GM19395 (cell line): ENCODE measurements around the gene PAAF1.

Source experiments
- ATAC-seq: cut with Tn5 transposase; IDR thresholded peaks from one replicate; pipeline ENCODE4 v1.9.1; 2021; ENCODE audit warnings: mild to moderate bottlenecking, moderate library complexity; ENCODE audit not compliant: unreplicated experiment

Gene PAAF1, protein sequence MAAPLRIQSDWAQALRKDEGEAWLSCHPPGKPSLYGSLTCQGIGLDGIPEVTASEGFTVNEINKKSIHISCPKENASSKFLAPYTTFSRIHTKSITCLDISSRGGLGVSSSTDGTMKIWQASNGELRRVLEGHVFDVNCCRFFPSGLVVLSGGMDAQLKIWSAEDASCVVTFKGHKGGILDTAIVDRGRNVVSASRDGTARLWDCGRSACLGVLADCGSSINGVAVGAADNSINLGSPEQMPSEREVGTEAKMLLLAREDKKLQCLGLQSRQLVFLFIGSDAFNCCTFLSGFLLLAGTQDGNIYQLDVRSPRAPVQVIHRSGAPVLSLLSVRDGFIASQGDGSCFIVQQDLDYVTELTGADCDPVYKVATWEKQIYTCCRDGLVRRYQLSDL

DNA sequence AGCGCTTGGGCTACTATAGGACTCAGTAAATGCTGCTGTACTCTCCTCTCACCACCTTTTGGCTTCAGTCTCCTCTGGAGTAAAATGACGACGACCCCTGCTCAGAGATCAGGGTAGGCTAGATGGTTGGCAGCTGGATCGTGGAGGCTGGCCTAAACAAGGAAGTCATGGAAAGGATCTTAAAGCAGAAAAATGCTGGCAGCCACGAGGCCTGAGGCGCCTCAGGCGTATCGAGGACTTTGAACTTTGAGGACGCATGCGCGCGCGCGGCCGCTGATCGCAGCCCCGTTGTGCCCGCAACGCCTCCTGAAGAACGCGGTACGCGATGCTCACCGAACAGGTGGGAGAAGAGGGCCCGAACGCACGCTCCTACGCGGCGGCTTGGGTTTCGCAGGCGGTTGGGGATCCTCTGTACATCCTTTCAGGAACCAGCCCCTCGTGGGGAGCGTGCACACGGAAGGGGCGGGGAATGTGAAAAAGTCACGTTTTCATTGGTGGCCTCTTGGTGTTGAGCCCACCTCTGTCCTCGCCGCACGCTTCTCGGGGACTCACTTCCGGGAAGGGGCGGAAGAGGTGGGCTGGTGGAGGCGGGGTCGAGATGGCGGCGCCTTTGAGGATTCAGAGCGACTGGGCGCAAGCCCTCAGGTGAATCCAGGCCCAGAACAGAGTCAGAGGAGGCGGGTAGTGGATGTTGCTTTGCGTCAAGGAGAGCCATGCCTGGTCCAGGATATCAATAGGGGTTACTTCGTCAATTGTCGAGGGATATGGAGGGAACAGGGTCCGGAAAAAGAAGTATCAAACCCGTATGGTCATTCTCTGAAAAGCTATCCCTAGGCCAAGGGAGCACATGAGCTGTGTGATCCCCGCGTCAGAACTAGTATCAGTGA lies at the start of gene PAAF1, which contains the start of gene COA4:
PAAF1 (plus strand) TSS at position 576 of the 887 bp plus-strand sequence; CDS start at position 599, 23 bp downstream.
COA4 (minus strand) TSS at position 423 of the 887 bp plus-strand sequence. CDS start 3,468 bp downstream, outside the sequence.
- ATAC-seq, result peak; percentile 97

DNA sequence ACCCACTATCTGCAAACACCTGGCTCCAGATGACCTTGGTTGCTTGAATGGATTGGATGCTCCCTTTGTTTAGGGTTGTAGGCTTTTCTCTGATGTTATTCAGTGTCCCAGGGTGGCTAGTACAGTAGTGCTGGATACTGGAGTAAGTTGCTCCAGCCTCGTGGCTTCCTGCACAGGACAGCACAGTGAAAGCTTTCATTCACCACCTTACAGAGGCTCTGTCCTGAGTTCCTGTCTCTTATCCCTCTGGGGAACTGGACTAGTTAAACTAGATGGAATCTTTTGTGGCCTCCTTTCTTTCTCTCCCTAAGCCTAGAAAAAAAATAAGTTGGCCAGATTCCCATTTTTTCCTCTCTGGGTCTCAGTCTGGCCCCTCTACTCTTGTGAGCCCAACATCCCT lies 46.5 kb upstream of the PAAF1 start:
- no peak for ATAC-seq

DNA sequence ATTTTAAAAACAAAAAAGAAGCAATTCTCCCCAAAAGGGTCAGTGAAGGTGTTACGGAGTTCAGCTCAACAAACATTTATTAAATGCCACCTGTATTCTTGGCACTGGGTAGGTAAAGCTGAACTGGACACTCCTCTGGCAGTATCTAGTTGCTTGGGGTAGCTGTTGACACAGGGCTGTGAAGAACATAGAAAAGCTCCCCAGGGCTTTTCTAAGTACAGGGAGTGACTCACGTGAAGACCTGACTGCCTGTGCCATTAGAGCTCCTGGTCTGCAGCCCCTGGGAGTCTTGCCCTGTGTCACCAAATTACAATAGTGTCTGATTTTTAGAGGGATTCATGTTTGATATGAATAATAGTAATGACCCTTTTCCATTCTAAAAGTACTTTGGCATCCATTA lies 43.7 kb upstream of the PAAF1 start:
- no peak for ATAC-seq

DNA sequence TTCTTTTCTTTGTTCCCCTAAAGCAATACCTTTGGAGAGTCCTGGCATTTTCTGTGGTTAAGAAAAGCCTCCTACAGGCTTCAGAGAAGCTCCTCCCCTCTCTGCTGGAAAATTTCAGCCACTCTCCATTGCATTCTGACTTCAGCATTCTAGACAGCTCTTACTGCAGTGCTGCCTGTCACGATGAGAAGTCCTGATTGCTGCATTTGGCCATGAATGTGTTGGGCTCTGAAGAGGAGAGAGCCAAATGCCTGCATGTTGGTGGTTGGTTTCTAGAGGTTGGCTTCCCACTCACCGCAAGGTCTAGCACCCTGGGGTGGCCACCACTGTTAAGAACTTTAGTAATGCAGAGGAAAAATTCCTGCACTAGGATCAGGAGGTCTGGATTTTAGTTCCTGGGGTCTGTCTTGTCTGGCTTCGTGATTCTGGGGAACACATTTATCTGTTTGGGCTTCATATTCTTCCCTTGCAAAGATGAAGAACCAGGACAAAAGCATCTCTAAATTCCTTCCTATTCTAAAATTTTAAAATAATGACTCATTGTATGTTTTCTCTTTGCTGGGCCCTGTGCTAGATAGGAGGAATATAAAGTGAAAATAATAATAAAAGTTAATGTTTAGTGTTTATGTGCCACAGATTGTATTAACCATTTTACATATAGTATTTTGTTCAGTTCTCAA lies 38.2 kb upstream of the PAAF1 start:
- ATAC-seq, result no peak

DNA sequence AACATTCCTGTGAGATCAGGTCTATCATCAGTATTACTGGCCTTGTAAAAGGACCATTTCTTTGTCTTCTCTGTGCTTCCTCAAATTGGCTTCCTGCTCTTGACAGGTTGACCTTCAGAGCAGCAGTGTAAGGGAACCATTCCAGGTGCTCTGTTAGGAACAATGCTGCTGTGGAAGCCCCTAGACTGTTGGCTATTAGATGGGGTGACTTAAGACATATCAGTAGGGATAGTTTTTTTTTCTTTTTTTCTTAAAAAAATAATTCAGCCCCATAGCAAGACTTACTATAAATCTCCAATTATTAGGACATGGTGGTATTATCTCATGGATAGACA lies 37.7 kb upstream of the PAAF1 start:
- no peak for ATAC-seq

DNA sequence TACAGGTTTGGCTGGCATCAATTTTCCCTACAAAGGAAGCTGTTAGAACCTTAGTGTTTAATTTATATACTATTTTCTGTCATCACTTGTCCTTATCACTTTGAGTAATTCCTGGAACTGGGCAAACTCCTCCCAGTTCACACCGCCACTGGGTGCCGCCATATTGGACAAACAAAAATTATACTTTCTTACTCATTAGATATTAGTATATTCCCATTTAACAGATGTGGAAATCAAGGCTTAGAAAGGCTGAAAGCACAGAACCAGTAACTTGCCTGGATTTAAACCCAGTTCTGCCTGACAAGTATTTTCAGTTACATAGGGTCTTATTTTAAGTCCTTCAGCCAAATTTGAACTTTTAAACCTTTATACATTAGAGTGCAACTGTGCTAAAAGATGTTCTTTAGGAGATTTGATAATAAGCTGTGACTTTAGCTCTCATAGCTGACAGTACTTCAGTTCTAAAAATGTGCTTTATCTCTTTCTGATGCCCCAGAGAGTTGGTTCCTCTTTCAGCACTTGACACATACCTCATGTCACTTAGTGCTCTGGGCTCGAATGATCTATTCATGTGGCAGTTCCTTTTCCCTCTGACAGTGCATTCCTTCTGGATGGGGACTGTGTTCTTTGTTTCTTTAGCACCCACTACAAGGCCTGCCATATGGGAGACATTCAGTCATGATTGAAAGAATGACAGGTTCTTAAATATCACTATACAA lies 25.6 kb upstream of the PAAF1 start:
- ATAC-seq, result no peak

DNA sequence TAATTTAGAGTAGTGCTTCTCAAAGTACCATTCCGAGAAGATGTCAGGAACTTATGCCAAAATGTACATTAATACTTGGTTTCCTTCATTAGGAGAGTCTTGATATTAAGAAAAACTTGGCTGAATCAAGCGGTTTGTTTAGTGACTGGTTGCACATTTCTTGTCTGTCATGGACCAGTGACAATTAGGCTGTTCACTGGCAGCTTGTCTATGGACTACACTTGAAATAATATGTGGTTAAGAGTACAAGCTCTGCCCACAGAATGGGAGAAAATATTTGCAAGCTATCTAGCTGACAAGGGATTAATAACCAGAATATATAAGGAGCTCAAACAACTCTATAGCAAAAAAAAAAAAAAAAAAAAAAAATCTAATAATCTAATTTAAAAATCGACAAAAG lies 24.8 kb upstream of the PAAF1 start:
- ATAC-seq, result no peak

DNA sequence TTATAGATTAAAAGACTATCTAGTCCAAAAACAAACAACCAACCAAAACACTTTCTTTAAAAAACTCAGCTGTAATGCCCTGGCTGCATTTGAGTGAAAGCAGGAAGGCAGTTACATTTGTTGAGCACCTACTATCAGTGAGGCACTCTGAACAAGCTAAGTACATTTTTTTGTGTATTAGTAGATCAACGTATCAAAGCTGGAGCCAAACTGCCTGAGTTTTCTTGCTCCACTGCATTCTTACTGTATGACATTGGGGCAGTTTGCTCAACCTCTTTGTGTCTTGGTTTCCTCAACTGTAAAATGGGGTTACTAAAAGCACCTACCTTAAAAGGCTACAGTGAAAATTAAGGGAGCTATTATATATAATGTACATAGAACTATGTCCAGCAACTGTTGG lies 22.1 kb upstream of the PAAF1 start:
- no peak for ATAC-seq

DNA sequence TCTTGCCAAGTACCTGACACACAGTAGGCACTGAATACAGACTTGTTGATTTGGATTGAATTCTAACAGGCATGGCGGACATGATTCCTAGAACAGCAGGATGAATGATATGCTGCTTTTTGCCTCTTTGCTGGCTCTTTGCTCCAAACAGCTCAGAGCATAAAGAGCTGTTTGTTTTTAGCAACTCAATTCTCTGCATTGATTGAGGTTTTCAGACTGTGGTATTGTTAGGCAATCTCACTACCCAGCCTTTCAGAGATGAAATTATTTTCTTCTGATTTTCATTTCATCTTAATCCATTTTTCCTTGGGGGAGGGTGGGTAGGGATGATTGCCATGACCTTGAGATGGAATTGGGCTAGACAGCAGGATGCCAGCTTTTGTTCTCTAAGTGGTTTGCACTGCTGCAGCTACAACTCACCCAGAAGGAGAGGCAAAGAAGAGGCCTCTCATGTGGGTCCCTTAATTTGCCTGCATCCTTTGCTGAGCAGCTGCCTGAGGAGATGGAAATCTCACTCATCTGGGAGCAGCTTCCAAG lies 20.7 kb upstream of the PAAF1 start:
- ATAC-seq, result no peak

DNA sequence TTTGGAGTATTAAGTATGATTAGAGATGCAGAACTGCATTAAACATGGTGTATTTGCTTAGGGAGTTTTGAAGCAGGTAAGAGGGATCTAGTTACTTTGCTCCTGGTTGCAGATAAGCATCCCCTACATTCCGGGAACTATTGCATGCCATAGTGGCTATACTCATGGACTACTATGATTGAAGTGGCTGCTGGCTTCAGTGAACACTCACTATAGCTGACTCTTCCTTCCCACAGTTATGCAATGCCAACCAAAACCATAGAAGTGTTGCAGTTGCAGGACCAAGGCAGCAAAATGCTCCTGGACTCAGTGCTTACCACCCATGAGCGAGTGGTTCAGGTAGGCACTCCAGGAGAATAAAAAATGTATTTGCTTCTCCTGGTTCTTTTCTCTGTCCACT lies 17.1 kb upstream of the PAAF1 start:
- ATAC-seq, result no peak

DNA sequence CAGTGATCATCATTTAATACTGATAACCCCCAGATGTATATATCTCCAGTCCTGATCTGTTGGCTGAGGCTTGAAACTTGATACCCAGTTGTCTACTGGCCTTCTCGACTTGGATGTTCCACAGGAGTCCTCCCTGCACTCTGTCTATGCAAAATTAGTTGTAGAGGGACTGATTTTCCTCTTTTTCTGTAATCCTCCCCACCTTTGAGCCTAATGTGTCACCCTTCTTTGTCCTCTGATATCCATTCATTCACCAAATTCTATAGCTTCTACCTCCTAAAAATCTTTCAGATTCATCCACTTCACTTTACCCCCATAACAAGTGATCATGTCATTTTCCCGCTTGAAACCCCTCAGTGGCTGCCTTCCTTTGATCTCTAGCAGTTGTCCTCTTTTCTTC lies 16.6 kb upstream of the PAAF1 start:
- no peak for ATAC-seq

DNA sequence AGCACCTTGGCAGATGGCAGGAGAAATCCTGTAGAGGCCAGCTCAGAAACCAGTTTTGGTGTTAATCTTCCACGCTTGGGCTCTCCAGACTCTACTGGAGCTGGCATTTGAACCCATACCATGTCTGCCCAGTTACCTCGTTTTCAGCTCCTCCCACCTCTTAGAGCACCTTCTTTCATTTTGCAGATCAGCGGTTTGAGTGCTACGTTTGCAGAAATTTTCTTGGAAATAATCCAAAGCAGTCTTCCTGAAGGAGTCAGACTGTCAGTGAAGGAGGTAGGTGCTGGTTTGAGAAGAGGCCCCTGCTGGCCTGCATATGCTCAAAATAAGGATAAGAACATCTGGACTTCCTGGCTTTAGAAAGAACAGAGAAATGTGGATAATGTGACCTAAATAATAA lies 13.8 kb upstream of the PAAF1 start:
- no peak for ATAC-seq

DNA sequence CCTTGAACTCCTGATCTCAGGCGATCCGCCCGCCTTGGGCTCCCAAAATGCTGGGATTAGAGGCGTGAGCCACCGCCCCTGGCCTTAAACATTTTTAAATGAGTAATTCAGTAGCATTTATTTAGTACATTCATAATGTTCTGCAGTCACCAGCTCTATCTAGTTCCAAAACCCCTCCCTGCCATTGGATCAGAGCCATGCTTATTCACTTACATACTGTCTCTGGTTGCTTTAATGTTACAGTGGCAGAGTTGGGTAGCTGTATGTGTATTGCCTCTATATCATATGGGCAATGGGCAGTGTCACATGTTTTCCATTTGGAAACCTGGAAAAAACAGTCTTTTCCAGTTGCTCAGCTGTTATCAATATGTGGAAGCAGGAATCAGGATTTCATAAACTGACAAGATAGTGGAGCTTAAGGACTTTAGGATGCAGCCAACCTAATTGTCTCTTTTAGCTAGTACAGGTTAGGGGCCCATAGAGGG lies 10.7 kb upstream of the PAAF1 start:
- ATAC-seq, result no peak

DNA sequence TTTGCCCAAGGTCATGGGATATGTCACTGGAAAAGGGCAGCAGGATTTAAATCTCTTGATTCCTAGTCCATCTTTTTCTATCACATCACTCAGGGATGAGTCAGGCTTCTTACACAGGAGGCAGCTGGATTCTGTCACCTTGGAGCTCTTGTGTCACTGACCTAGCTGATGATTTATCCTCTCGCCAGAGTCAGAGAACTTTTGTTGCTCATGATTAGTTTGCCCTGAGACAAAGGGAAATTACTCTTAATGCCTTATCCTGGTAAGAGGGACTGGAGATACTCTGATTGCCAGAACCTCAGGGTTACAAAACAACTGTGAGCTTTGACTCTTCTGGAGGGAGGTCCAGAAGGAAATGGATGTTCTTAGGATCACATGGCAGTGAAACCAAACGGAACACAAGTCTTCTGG lies 10.2 kb upstream of the PAAF1 start:
- ATAC-seq, result no peak

DNA sequence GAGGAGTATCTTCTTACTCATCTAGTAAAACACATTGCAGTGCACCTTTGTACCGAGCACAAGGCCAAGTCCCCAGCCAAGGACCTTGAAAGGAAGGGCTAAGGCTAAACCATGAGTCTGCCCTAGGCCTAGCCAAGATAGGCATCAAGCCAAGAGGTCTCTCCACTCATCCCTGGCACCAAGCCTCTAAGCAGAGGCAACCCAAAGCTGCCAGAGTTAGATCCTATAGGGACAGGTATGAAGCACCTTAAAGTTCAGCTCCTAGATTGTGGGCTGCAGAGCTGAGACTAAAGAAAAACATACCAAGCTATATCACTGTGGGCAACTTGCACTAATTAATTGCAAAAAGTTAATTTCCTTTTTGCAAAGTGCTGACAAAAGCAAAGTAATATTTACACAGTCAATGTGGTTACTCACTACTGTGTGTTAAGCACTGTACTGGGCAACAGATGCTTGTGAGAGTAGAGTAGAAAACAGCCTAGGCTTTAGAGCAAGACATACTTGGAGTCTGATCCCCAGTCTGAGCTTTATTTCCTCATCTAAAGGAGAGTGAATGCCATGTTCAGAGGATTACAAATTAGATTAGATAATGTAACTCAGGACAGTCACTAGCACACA lies 7.4 kb upstream of the PAAF1 start:
- ATAC-seq, result no peak

DNA sequence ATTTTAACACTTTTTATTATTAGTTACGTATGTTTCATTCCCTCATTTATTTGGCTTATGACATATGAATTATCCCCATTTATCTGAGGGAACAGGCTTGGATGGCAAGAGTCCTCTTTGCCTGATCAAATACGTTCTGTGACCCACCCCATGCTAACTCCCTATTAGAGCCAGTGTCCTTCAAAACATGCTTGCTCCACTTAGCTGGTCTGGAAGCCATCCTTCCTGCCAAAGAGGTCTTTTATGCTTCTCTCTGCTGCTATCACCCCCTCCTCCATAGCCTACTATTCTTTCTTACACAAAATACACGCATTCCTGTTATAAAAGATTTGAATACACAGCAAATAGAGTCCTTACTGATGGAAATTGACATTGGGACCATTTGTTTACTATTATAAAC lies 6.5 kb upstream of the PAAF1 start:
- ATAC-seq, result no peak

DNA sequence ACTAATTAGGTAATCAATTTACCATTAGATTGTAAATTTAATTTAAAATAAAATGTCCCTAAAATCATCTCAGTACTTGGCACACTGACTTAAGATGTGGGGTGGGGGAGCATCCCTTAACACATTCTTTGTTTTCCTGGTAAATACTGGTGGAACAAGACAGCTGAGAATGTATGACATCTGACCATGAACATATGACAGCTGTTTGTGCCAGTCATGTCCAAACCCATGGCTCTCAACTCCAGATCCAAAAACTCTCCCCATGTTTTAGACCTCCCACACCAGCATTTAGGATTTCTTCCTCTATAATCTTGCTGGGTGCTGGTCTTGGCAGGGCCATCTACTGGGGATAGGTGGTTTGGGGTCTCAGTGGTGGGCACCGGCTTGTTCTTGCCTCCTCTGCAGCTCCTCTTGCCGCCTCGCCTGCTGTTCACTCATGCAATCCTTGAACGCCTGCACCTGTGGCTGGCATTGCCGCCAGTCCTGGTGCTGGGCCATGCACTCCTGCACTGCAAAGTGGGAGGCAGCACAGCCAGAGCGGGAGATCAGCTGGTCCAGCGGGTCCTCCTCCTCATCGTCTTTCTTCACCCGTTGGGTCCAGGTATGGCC lies 3.9 kb upstream of the PAAF1 start:
- no peak for ATAC-seq

DNA sequence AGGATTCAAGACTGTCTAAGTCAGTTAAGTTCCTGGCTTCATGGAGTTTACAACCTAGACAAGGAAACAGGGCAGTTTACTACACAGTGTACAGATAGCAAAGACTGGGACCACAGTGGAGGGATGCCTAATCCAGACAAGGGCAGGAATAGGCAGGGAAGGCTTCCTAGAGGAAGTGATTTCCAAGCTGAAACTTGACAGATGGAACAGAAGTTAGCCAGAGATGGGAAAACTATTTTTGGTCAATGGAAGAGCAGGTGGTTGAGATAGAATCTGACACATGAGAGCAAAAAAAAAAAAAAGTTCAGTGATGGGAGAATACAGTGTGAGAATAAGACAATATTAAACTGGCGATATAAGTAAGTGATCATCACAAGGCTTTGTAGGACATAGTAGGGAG lies 1.4 kb upstream of the PAAF1 start:
- ATAC-seq, result no peak

DNA sequence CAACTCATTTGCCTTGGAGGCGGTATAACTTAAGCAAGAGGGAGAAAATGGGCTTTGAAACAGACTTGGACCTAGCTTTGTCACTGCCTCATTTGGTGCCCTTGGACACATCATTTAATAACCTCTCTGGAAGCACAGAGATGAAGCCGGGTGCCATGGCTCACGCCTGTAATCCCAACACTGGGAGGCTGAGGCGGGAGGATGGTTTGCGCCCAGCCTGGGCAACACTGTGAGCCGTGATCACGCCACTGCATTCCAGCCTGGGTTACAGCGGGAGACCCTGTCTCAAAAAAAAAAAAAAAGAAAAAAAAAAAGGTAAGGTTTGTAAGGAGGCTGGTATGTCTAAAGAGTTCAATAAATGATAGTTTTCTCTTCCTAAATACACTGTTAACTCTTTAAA lies 959 bp upstream of the PAAF1 start:
- ATAC-seq, result no peak

DNA sequence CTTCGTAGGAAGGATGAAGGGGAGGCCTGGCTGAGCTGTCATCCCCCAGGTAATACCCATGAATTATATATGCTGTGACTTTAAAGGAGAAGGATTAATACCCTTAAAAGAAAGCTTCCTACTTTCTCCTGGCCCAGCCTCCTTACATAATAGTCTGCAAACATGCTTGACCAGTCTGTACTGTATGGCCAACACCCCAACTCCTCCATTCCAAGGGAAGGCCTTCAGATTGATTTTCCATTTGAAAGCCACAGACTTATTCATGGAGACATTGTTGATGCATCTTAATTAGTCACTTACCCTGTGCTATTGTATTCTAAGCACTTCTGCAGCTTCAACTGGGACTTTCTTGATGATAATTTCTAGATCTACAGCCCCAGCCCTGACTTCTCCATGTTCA lies 2.0 kb downstream of the PAAF1 start:
- no peak for ATAC-seq
